EL (cell line): ENCODE data around the gene ACY1.

Experiments used
- DNase-seq: peaks from one replicate; pipeline ENCODE4 v3.0.0-alpha.2; 2016

The ACY1 gene

GRCh38 chr3:51946796-51947195 lies 36.5 kb upstream of the ACY1 start:
- DNase-seq = no peak

DNA sequence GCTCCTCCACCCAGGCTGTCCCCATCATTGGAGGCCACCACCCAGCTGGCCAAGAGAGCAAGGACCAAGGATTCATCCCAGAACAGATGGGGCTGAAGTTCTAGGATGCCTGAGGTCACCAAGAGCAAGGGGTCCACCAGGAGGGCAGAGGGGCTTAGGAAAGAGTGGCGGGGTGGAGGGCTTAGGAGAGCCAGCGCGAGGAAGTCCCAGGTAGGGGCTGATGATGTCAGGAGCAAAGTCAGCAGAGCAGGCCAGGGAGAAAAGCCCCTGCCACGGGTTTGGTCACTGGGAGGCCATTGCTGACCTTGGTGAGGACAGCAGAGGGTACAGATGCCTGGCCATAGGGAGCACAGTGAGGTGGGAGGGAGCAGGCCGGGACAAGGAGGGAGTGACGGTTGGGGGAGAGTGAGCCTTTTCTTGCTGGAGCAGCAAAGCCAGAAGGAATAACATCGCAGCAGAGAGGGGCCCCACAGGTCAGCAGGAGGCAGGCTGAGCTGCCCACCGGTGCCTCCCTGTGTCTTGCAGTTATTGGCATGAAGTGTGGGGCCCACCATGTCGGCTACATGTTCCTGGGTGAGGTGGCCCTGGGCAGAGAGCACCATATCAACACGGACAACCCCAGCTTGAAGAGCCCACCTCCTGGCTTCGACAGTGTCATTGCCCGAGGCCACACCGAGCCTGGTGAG lies 36.0 kb upstream of the ACY1 start:
- no peak for DNase-seq

DNA sequence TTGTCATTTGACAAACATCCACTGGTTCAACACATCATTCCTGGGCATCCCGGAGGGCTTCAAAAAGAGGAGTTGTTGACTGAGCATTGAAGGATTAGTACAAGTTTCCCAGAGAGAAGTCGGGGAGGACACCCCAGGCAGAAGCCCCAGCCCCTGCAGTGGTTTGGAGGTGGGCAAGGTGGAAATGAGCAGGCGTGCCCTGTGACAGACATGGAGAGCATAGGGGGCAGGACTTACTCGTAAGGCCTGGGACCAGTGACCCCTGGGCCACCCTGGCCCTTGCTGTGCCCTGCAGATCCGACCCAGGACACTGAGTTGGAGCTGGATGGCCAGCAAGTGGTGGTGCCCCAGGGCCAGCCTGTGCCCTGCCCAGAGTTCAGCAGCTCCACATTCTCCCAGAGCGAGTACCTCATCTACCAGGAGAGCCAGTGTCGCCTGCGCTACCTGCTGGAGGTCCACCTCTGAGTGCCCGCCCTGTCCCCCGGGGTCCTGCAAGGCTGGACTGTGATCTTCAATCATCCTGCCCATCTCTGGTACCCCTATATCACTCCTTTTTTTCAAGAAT lies 35.2 kb upstream of the ACY1 start:
- DNase-seq = no peak

GRCh38 chr3:51949121-51949520 lies 34.2 kb upstream of the ACY1 start:
- DNase-seq = no peak

- DNase-seq = no peak
These were observed 32.4 kb upstream of the ACY1 start for GRCh38 chr3:51950899-51951298.

DNA sequence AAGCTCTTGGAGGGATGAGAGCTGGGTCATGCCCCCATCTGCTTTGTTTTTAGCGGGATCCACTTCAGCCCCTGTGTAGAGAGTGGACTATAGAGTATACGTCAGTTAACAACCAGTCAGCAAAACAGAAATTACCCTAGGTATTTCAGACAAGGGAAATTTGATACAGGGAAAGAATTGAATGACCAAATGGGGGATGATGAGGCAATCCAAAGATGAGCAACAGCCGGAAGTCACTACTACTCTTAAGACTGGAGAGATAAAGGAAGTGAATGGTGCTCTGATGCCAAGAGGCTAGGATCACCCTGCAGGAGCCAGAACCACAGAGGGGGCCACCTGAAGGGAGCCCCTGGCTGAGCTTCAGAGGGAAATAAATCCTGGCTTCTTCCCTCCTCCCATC lies 29.9 kb upstream of the ACY1 start:
- peak; percentile 82 for DNase-seq

DNA sequence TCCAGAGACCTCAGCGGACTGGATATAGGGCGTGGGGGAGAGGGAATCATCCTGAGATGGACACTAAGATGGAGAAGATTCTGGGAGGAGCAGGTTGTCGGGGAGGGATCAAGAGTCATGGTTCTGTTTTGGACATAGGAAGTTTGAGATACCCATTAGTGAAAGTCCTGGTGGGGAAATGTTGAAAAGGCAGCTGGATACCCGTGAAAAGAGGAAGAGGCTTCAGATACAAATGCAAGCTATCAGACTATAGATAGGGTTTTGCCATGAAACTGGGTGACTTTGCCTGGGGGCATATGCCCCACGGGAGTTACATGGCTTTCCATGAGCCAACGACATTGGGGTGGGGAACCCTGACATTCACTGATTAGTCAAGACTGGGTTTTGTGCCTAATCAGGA lies 29.2 kb upstream of the ACY1 start:
- no peak for DNase-seq

GRCh38 chr3:51954713-51955112 lies 28.6 kb upstream of the ACY1 start:
- DNase-seq = no peak

GRCh38 chr3:51955175-51955892 lies 28.0 kb upstream of the ACY1 start, which contains the start of gene GPR62:
GPR62 (plus strand) TSS chr3:51955381; CDS start chr3:51955653, 272 bp downstream.
- DNase-seq = no peak

GRCh38 chr3:51955893-51956770 lies 27.2 kb upstream of the ACY1 start:
- no peak for DNase-seq

GRCh38 chr3:51957520-51958205 lies 25.7 kb upstream of the ACY1 start:
- DNase-seq = no peak

DNA sequence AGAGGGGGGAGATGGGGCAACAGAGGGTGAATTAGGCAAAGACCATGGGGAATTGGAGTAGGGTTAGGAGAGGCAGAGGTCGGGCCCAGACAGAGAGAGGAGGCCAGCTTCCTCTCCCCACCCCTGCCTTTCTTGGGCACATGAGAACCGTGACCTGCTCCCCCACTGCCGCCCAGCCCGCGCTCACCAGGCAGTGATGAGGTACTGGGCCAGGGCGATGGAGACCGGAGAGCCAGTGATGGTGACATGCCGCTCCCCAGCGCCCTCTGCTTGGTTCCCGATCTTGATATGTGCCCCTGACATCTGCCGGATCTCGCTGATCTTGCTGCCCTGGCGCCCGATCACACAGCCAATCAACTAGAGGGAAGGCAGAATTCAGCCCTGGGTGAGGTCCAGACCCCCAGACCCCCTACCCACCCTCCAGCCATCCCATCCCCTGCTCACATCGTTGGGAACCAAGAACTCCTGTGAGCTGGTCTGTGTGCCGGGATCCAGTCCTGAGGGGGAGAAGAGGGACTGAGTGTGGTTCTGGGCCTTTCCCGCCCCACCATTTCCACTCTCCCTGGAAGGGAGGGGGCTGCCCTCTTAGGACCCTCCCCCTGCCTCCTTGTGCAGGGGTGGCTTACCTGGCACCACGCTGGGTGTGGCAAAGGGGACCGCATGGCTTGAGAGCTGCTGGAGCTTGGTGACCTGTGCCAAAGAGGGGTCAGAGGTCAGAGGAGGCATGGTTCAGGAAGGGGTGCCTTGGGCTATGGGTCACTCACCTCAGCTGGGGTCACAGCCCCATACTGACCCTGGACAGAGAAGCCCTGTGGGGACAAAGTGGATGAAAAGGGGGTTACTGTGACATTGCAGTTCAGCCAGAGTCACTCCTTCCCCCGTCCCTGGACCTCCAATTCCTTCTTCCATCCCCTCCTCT lies 24.5 kb upstream of the ACY1 start:
- DNase-seq = no peak

DNA sequence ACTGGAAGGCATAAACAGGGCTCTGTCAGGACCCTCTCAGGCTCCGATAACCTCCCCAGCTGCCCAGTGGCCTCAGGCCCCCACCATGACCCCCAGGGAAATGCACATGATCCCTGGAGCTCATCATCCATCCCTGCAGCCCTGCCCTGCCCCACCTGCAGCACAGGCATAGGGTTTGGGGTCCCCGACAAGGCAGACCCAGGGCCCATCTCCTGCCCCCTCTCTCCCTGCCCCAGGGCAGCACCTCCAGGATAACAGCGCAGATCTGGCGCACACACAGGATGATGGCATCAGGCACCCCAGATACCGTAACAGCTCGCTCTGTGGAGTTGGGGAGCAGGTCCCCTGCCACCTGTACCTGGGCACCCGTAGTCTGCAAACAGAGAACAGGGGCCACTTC lies 23.7 kb upstream of the ACY1 start:
- no peak for DNase-seq

DNA sequence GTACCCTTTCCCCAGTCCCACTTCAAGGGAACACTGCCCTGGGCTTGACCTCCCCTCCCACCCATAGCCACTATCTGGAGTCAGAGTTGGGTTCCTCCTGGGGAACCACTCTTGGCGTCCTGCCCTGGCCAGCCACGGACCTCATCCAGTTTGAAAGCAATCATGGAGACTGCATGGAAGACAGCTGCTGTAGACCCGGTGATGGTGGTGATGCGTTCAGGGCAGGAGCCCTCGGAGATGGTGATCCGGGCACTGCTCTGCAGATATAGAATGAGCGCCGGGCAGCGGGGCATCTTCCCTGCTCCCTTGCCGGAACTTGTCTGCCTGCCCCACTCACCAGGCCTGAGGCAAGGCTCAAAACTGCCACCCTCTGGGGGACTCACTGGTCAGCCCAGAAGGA lies 22.9 kb upstream of the ACY1 start:
- DNase-seq = no peak

GRCh38 chr3:51961011-51961410 lies 22.3 kb upstream of the ACY1 start:
- no peak for DNase-seq

DNA sequence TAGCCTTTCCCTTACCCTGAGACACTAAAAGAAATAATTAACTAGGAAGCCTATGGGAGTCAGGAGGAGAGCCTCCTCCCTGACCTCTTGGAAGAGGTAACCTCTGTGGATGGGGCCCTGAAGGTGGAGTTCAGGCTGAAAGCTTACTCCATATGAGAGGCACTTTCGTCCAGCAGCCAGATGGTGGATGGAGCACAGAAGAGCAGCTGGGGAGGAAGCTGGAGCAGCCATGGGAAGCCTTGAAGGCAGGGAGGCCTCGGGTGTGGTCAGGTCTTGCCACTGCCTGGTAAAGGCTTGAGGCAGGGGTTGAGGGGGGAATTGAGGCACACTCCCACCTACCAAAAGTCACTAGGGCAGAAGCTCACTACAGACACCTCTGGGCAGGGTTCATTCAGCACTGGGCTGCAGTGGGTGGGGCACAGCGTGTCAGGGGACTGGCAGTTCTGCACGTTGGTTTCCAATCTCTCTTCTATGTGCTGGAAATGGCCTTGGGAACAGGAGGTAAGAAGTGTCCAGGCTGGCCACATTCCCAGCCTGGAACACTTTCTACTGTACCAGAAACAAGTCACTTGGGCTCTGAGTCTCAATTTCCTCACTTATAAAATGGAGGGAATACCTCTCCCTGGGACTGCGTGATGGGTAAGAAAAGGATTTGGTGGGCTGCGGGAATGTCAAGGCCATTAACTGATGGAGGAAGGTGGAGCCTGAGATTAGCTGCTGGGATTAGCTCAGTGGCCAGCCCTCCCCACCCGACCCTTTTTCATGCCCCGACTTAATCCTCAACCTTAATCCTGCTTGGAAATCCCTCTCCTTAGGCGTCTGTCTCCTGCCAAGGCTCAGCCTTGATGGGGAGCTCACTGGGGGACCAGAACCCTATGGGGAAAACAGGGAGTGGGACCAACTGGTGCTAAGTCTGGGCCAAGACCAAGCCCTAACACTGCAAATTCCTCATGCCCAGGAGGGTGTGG lies 21.4 kb upstream of the ACY1 start:
- no peak for DNase-seq

GRCh38 chr3:51962854-51963530 lies 20.3 kb upstream of the ACY1 start:
- DNase-seq = no peak

GRCh38 chr3:51963951-51964451 lies 19.3 kb upstream of the ACY1 start:
- DNase-seq = no peak

GRCh38 chr3:51964521-51964920 lies 18.8 kb upstream of the ACY1 start:
- DNase-seq = no peak

DNA sequence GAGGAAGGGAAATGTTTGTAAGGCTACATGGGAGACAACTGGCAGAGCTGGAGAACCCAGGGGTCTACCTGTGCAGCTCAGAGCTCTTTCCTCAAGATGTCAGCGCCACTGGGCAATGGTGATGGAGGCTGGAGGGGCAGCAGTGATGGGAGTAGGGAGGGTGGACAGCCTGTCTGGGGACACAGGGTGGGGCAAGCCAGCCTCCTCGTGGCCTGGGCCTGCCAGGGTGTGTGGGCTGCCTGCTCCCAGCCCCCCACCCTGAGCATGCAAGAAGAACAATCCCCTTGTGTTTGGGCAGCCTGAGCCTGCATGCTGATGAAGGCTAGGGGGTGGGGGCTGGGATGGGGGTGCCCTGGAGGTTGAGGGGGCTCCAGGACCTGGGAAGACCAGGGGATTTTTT lies 17.3 kb upstream of the ACY1 start:
- no peak for DNase-seq
